ENCODE data around the gene CFAP70.

DNA sequence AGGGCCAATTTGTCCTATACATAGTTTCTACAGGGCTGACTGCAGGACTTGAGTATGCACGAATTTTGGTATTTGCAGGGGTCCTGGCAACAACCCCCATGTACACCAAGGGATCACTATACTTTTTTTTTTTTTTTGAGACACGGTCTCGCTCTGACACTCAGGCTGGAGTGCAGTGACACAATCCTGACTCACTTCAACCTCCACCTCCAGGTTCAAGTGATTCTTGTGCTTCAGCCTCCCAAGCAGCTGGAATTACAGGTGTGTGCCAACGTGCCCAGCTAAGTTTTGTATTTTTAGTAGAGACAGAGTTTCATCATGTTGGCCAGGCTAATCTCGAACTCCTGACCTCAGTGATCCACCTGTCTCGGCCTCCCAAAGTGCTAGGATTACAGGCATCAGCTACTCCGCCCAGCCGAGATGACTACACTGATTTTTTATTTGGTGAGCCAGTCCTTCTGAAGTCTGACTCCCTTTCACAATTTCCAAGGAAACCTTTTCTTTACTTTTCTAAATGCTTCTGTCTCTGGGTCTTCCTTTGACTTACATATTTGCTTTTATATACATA is 19.8 kb downstream of the CFAP70 start:
- TF ChIP-seq POLR2A (IDR thresholded peaks at IDR 0.05) = no peak
- TF ChIP-seq, protein P1, sequence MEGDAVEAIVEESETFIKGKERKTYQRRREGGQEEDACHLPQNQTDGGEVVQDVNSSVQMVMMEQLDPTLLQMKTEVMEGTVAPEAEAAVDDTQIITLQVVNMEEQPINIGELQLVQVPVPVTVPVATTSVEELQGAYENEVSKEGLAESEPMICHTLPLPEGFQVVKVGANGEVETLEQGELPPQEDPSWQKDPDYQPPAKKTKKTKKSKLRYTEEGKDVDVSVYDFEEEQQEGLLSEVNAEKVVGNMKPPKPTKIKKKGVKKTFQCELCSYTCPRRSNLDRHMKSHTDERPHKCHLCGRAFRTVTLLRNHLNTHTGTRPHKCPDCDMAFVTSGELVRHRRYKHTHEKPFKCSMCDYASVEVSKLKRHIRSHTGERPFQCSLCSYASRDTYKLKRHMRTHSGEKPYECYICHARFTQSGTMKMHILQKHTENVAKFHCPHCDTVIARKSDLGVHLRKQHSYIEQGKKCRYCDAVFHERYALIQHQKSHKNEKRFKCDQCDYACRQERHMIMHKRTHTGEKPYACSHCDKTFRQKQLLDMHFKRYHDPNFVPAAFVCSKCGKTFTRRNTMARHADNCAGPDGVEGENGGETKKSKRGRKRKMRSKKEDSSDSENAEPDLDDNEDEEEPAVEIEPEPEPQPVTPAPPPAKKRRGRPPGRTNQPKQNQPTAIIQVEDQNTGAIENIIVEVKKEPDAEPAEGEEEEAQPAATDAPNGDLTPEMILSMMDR (IDR thresholded peaks at IDR 0.05) = no peak
- no peak for TF ChIP-seq POLR2AphosphoS5 (IDR thresholded peaks at IDR 0.05)
- TF ChIP-seq EP300 (IDR thresholded peaks at IDR 0.05) = no peak

All from gastroesophageal sphincter (tissue), 3 donors.